HEK293 (cell line): ENCODE measurements around the gene KLF4.

Experiments used
- CTCF ChIA-PET: fragments of 350-600 bp; formaldehyde crosslinking; extraction: SDS; loops from one replicate; lab custom pipeline; 2021; ENCODE audit warnings: antibody characterized with exemption; lab: Yijun Ruan, JAX
- POLR2A ChIA-PET: fragments of 300-600 bp; formaldehyde crosslinking; extraction: SDS; loops from one replicate; lab custom pipeline; 2020; ENCODE audit warnings: antibody characterized with exemption, inconsistent platforms; lab: Yijun Ruan, JAX
- H3K27ac ChIP-seq: fragments of 200-500 bp; sonication (Bioruptor generic); 2 replicates; pipeline ENCODE4 v1.5.1; 2014; ENCODE audit warnings: low read depth, low read length, control low read depth, inconsistent platforms; ENCODE audit errors: extremely low read depth
- H3K36me3 ChIP-seq, 2 experiments: fragments of 200-500 bp in 1 of 2; sonication (Bioruptor generic) in 1 of 2; 1 replicate in 1 of 2; 2 replicates in 1 of 2; pipeline ENCODE4 v1.5.1; 2014 to 2017; ENCODE audit warnings: inconsistent platforms in 2 of 2, low read length in 2 of 2; ENCODE audit not compliant: control insufficient read depth in 2 of 2, insufficient read depth in 1 of 2
- H3K4me1 ChIP-seq: fragments of 200-500 bp; sonication (Bioruptor generic); 2 replicates; pipeline ENCODE4 v1.5.1; 2014; ENCODE audit warnings: mild to moderate bottlenecking, low read length, inconsistent platforms; ENCODE audit not compliant: control insufficient read depth, insufficient read depth
- H3K4me3 ChIP-seq: 2 replicates; pipeline ENCODE4 v1.5.1; 2011; ENCODE audit warnings: low read depth, mild to moderate bottlenecking, control low read depth, low read length, moderate library complexity
- H3K9me3 ChIP-seq: fragments of 200-500 bp; sonication (Bioruptor generic); 2 replicates; pipeline ENCODE4 v1.5.1; 2014; ENCODE audit warnings: low read depth, low read length, inconsistent platforms; ENCODE audit not compliant: control insufficient read depth, insufficient read depth
- EGR2 ChIP-seq: fragments of 450-650 bp; formaldehyde crosslinking; IDR thresholded peaks from 2 replicates; pipeline ENCODE4 v1.5.1; 2016; ENCODE audit warnings: low read depth, missing biosample characterization, missing genetic modification characterization
- KLF1 ChIP-seq: fragments of 450-650 bp; formaldehyde crosslinking; IDR thresholded peaks from 2 replicates; pipeline ENCODE4 v1.5.1; 2016; ENCODE audit warnings: missing biosample characterization, missing genetic modification characterization
- KLF7 ChIP-seq: fragments of 450-650 bp; formaldehyde crosslinking; IDR thresholded peaks from 2 replicates; pipeline ENCODE4 v1.5.1; 2016; ENCODE audit warnings: missing biosample characterization, missing genetic modification characterization, borderline replicate concordance
- KLF9 ChIP-seq: fragments of 450-650 bp; formaldehyde crosslinking; IDR thresholded peaks from 2 replicates; pipeline ENCODE4 v1.5.1; 2016; ENCODE audit warnings: missing biosample characterization, missing genetic modification characterization, low read depth
- SCRT2 ChIP-seq: fragments of 450-650 bp; formaldehyde crosslinking; IDR thresholded peaks from 2 replicates; pipeline ENCODE4 v1.5.1; 2016; ENCODE audit warnings: missing biosample characterization, missing genetic modification characterization
- SP2 ChIP-seq: fragments of 450-650 bp; formaldehyde crosslinking; IDR thresholded peaks from 2 replicates; pipeline ENCODE4 v1.5.1; 2016; ENCODE audit warnings: missing biosample characterization, missing genetic modification characterization
- SP3 ChIP-seq: fragments of 450-650 bp; formaldehyde crosslinking; IDR thresholded peaks from 2 replicates; pipeline ENCODE4 v1.5.1; 2016; ENCODE audit warnings: missing biosample characterization, missing genetic modification characterization
- ZBTB20 ChIP-seq: fragments of 450-650 bp; formaldehyde crosslinking; IDR thresholded peaks from 2 replicates; pipeline ENCODE4 v1.5.1; 2016; ENCODE audit warnings: missing biosample characterization, missing genetic modification characterization
- ZBTB7A ChIP-seq: fragments of 450-650 bp; formaldehyde crosslinking; IDR thresholded peaks from 2 replicates; pipeline ENCODE4 v1.5.1; 2016; ENCODE audit warnings: low read depth, missing biosample characterization, missing genetic modification characterization
- ZBTB8A ChIP-seq: fragments of 450-650 bp; formaldehyde crosslinking; IDR thresholded peaks from 2 replicates; pipeline ENCODE4 v1.5.1; 2016; ENCODE audit warnings: missing biosample characterization, missing genetic modification characterization
- ZFHX2 ChIP-seq: fragments of 450-650 bp; formaldehyde crosslinking; conservative IDR thresholded peaks from 2 replicates; pipeline ENCODE4 v1.5.1; 2016; ENCODE audit warnings: missing biosample characterization, missing genetic modification characterization
- ZFP37 ChIP-seq: fragments of 450-650 bp; formaldehyde crosslinking; IDR thresholded peaks from 2 replicates; pipeline ENCODE4 v1.5.1; 2016; ENCODE audit warnings: missing biosample characterization, missing genetic modification characterization
- ZNF2 ChIP-seq: fragments of 450-650 bp; formaldehyde crosslinking; IDR thresholded peaks from 2 replicates; pipeline ENCODE4 v1.5.1; 2016; ENCODE audit warnings: missing biosample characterization, missing genetic modification characterization
- ZNF24 ChIP-seq: fragments of 450-650 bp; formaldehyde crosslinking; IDR thresholded peaks from 2 replicates; pipeline ENCODE4 v1.5.1; 2016; ENCODE audit warnings: missing biosample characterization, missing genetic modification characterization
- ZNF335 ChIP-seq: fragments of 450-650 bp; formaldehyde crosslinking; conservative IDR thresholded peaks from 2 replicates; pipeline ENCODE4 v1.5.1; 2016; ENCODE audit warnings: missing biosample characterization, missing genetic modification characterization
- ZNF341 ChIP-seq: fragments of 450-650 bp; formaldehyde crosslinking; IDR thresholded peaks from 2 replicates; pipeline ENCODE4; 2016; ENCODE audit warnings: low read depth, missing biosample characterization, missing genetic modification characterization
- ZNF449 ChIP-seq: fragments of 450-650 bp; formaldehyde crosslinking; IDR thresholded peaks from 2 replicates; pipeline ENCODE4 v1.5.1; 2017; ENCODE audit warnings: missing biosample characterization, mild to moderate bottlenecking, missing genetic modification characterization, moderate library complexity
- ZNF530 ChIP-seq: fragments of 450-650 bp; formaldehyde crosslinking; IDR thresholded peaks from 2 replicates; pipeline ENCODE4 v1.5.1; 2016; ENCODE audit warnings: low read depth, missing biosample characterization, missing genetic modification characterization
- ZNF600 ChIP-seq: fragments of 450-650 bp; formaldehyde crosslinking; IDR thresholded peaks from 2 replicates; pipeline ENCODE4 v1.5.1; 2016; ENCODE audit warnings: missing biosample characterization, missing genetic modification characterization
- ZNF629 ChIP-seq: fragments of 450-650 bp; formaldehyde crosslinking; IDR thresholded peaks from 2 replicates; pipeline ENCODE4 v1.5.1; 2017; ENCODE audit warnings: missing biosample characterization, missing genetic modification characterization
- ZNF747 ChIP-seq: fragments of 450-650 bp; formaldehyde crosslinking; IDR thresholded peaks from 2 replicates; pipeline ENCODE4 v1.5.1; 2016; ENCODE audit warnings: missing biosample characterization, missing genetic modification characterization
- ZNF76 ChIP-seq: fragments of 450-650 bp; formaldehyde crosslinking; IDR thresholded peaks from 2 replicates; pipeline ENCODE4; 2016; ENCODE audit warnings: low read depth, missing biosample characterization, missing genetic modification characterization, borderline replicate concordance
- TF ChIP-seq, protein P1 (sequence below): fragments of 450-650 bp; formaldehyde crosslinking; optimal IDR thresholded peaks from 2 replicates; pipeline ENCODE3; 2016; ENCODE audit warnings: missing biosample characterization, mild to moderate bottlenecking, missing genetic modification characterization
- TF ChIP-seq, protein P2 (sequence below): fragments of 450-650 bp; formaldehyde crosslinking; IDR thresholded peaks from 2 replicates; pipeline ENCODE4 v1.5.1; 2016; ENCODE audit warnings: missing biosample characterization, missing genetic modification characterization
- TF ChIP-seq, protein P3 (sequence below): fragments of 450-650 bp; formaldehyde crosslinking; IDR thresholded peaks from 2 replicates; pipeline ENCODE4 v1.5.1; 2016; ENCODE audit warnings: missing biosample characterization, missing genetic modification characterization

Gene KLF4

GRCh38 chr9:107488375-107489143 lies 1.0 kb downstream of the KLF4 start:
- Histone ChIP-seq H3K27ac (peak overlapping the region; percentile 57; the same call in 1 of the 2 replicates), H3K4me3 (peak overlapping the region; percentile 51), H3K36me3 (peaks cover 0 to 33% of the 10 kb centered on the region in 2 experiments; a peak in 1 of 3 replicates), H3K9me3 (no peaks in the 10 kb centered on the region), H3K4me1 (no peaks in the 10 kb centered on the region)
- ChIA-PET CTCF (interaction anchor here (1.0 to 1.2 kb wide), 2 partner anchors 784 to 1078 kb away, joined by 3 read pairs; no protein-coding TSS in a partner anchor), POLR2A (interaction anchor here (1.3 kb wide), 1 partner anchor 81 kb away, joined by 4 read pairs; no protein-coding TSS in a partner anchor)
- TF ChIP-seq SP2 (tag by site-specific recombination) (peak; percentile 69), ZNF341 (peak; percentile 52; the same call in 1 of the 2 replicates), ZNF2 (tag by site-specific recombination) (no peak), KLF9 (peak; percentile 57; the same call in 1 of the 2 replicates), ZBTB8A (peak; percentile 76), ZBTB20 (tag by site-specific recombination) (peak; percentile 32; the same call in 1 of the 2 replicates), SP3 (tag by site-specific recombination) (peak; percentile 43; the same call in 1 of the 2 replicates), ZNF747 (tag by site-specific recombination) (no peak), ZFP37 (0 out of 2 replicates have a peak, but pooled peaks have one; percentile 35), ZNF76 (tag by site-specific recombination) (peak; percentile 78), ZNF600 (tag by site-specific recombination) (0 out of 2 replicates have a peak, but pooled peaks have one; percentile 10), ZFHX2 (tag by site-specific recombination) (peak; percentile 35), SCRT2 (tag by site-specific recombination) (no peak), ZNF629 (tag by site-specific recombination) (no peak), KLF1 (tag by site-specific recombination) (peak; percentile 40; the same call in 1 of the 2 replicates), ZBTB7A (tag by site-specific recombination) (no peak), ZNF335 (tag by site-specific recombination) (peak; percentile 88), ZNF24 (tag by site-specific recombination) (no peak), EGR2 (tag by site-specific recombination) (peak; percentile 24; the same call in 1 of the 2 replicates), KLF7 (tag by site-specific recombination) (no peak), ZNF449 (tag by site-specific recombination) (peak; percentile 30; the same call in 1 of the 2 replicates), ZNF530 (no peak)
- TF ChIP-seq, protein P1, sequence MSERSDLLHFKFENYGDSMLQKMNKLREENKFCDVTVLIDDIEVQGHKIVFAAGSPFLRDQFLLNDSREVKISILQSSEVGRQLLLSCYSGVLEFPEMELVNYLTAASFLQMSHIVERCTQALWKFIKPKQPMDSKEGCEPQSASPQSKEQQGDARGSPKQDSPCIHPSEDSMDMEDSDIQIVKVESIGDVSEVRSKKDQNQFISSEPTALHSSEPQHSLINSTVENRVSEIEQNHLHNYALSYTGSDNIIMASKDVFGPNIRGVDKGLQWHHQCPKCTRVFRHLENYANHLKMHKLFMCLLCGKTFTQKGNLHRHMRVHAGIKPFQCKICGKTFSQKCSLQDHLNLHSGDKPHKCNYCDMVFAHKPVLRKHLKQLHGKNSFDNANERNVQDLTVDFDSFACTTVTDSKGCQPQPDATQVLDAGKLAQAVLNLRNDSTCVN (tag by site-specific recombination): peak; percentile 72
- TF ChIP-seq, protein P2, sequence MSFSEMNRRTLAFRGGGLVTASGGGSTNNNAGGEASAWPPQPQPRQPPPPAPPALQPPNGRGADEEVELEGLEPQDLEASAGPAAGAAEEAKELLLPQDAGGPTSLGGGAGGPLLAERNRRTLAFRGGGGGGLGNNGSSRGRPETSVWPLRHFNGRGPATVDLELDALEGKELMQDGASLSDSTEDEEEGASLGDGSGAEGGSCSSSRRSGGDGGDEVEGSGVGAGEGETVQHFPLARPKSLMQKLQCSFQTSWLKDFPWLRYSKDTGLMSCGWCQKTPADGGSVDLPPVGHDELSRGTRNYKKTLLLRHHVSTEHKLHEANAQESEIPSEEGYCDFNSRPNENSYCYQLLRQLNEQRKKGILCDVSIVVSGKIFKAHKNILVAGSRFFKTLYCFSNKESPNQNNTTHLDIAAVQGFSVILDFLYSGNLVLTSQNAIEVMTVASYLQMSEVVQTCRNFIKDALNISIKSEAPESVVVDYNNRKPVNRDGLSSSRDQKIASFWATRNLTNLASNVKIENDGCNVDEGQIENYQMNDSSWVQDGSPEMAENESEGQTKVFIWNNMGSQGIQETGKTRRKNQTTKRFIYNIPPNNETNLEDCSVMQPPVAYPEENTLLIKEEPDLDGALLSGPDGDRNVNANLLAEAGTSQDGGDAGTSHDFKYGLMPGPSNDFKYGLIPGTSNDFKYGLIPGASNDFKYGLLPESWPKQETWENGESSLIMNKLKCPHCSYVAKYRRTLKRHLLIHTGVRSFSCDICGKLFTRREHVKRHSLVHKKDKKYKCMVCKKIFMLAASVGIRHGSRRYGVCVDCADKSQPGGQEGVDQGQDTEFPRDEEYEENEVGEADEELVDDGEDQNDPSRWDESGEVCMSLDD (tag by site-specific recombination): peak; percentile 34; the same call in 1 of the 2 replicates
- TF ChIP-seq, protein P3, sequence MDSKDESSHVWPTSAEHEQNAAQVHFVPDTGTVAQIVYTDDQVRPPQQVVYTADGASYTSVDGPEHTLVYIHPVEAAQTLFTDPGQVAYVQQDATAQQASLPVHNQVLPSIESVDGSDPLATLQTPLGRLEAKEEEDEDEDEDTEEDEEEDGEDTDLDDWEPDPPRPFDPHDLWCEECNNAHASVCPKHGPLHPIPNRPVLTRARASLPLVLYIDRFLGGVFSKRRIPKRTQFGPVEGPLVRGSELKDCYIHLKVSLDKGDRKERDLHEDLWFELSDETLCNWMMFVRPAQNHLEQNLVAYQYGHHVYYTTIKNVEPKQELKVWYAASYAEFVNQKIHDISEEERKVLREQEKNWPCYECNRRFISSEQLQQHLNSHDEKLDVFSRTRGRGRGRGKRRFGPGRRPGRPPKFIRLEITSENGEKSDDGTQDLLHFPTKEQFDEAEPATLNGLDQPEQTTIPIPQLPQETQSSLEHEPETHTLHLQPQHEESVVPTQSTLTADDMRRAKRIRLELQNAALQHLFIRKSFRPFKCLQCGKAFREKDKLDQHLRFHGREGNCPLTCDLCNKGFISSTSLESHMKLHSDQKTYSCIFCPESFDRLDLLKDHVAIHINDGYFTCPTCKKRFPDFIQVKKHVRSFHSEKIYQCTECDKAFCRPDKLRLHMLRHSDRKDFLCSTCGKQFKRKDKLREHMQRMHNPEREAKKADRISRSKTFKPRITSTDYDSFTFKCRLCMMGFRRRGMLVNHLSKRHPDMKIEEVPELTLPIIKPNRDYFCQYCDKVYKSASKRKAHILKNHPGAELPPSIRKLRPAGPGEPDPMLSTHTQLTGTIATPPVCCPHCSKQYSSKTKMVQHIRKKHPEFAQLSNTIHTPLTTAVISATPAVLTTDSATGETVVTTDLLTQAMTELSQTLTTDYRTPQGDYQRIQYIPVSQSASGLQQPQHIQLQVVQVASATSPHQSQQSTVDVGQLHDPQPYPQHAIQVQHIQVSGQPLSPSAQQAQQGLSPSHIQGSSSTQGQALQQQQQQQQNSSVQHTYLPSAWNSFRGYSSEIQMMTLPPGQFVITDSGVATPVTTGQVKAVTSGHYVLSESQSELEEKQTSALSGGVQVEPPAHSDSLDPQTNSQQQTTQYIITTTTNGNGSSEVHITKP (tag by site-specific recombination): 0 out of 2 replicates have a peak, but pooled peaks have one; percentile 14
